Measurements from ENCODE around the gene SLC10A3.
A peak's percentile ranks its signal among the peaks of the same experiment; 100 is the strongest.

Gene SLC10A3

DNA sequence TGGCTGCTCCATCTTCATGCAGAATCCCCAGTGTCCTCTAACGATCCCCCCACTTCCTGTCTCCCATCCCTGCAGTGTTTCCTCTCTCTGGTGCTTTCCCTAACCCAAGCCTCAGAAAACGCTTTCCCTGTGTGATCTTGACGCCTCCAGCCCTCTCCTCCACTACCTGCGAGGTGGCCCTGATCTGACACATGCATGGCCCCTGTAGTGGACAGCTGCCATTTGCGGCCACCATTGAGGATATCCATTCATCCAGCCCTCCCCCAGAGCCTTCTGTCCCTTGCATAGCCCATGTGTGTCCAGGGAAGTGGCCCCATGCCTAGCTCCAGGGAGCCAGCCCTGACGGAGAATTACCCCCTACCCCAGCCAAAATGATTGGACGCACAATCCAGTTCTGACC, 7.1 kb downstream of the SLC10A3 start:
- DNase-seq (ENCODE audit: low spot score), result no peak

GRCh38 chrX:154482786-154483185, 7.6 kb downstream of the SLC10A3 start:
- DNase-seq (ENCODE audit: low spot score), result no peak

GRCh38 chrX:154481911-154482601, 8.4 kb downstream of the SLC10A3 start:
- DNase-seq (ENCODE audit: low spot score), result no peak

GRCh38 chrX:154481195-154481594, 9.2 kb downstream of the SLC10A3 start:
- DNase-seq (ENCODE audit: low spot score), result no peak

GRCh38 chrX:154478728-154479622, 11.5 kb downstream of the SLC10A3 start, which contains the start of gene LAGE3:
Gene LAGE3 (minus strand): TSS chrX:154479281. CDS start chrX:154478915, 366 bp downstream.
- DNase-seq (ENCODE audit: low spot score), result peak; percentile 88

- DNase-seq (ENCODE audit: low spot score), result no peak
Observed at GRCh38 chrX:154477891-154478477, 12.4 kb downstream of the SLC10A3 start.

DNA sequence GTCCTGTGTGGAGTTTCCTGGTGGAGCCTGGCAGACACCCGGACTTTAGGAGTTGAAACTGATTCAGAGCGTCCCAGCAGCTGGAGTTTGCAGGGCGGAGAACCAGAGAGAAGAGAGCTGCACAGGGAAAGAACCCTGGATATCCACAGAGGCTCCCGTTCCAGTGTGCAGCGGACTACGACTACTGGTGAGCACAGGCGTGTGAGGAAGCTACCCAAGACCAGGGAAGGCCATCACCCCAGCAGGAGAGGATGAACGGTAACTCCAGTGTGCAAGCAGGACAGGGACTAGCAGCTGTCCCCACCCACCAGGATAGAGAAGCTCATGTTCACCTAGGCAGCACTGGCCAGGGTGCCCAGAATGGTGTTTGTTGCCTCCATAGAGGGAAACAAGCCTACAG, 13.6 kb downstream of the SLC10A3 start:
- DNase-seq (ENCODE audit: low spot score), result no peak

- no peak for DNase-seq (ENCODE audit: low spot score)
Observed at GRCh38 chrX:154473683-154474082, 16.7 kb downstream of the SLC10A3 start.

GRCh38 chrX:154472685-154473632, 17.5 kb downstream of the SLC10A3 start:
- no peak for DNase-seq (ENCODE audit: low spot score)

GRCh38 chrX:154471839-154472684, 18.4 kb downstream of the SLC10A3 start:
- no peak for DNase-seq (ENCODE audit: low spot score)

DNA sequence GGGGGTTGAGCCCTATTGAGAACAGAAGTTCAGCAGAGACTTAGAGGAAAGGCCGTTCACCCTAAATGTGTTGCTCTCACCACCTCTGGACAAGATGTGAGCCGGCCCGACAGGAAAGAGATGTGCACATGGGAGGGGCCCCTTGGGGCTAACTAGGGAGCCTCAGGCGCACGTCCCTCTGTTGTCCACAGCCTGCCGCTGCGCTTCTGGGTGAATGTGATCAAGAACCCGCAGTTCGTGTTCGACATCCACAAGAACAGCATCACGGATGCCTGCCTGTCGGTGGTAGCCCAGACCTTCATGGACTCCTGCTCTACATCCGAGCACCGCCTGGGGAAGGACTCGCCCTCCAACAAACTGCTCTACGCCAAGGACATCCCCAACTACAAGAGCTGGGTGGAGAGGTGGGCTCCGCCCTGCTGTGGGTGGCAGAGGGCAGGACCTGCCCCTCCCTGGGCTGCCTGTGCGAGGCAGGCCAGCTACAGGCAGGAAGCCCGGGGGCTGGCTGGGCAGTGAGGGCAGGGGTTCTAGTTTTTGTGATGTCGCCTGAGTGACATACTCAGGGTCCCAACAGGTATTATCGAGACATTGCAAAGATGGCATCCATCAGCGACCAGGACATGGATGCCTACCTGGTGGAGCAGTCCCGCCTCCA, 19.4 kb downstream of the SLC10A3 start:
- no peak for DNase-seq (ENCODE audit: low spot score)

DNA sequence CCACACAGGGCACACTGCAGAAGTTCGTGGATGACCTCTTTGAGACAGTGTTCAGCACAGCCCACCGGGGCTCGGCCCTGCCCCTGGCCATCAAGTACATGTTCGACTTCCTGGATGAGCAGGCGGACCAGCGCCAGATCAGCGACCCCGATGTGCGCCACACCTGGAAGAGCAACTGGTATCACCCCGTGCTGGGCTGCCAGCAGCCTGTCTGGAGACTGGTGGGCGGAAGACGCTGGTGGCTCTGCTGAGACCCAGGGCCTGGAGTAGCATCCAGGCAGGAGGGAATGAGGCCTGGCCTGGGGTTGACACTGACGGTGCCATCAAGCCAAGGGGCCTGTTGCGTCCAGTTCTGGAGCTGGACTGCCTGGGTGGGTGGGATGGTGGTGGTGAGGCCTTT, 20.0 kb downstream of the SLC10A3 start:
- no peak for DNase-seq (ENCODE audit: low spot score)

- DNase-seq (ENCODE audit: low spot score), result no peak
Observed at GRCh38 chrX:154469880-154470279, 20.5 kb downstream of the SLC10A3 start.

DNA sequence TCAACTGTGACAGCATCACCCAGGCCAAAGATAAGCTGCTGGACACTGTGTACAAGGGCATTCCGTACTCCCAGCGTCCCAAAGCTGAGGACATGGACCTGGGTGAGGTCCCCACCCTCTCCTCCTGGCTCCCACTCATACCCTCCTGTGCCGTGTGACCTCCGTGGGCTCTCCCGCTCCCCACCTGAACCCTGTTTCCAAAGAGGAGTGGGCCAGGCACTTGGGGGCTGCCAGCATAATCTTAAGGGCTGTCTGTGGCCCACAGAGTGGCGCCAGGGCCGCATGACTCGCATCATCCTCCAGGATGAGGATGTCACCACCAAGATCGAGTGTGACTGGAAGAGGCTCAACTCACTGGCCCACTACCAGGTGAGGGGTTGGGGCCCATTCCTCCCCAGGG, 21.3 kb downstream of the SLC10A3 start:
- no peak for DNase-seq (ENCODE audit: low spot score)

DNA sequence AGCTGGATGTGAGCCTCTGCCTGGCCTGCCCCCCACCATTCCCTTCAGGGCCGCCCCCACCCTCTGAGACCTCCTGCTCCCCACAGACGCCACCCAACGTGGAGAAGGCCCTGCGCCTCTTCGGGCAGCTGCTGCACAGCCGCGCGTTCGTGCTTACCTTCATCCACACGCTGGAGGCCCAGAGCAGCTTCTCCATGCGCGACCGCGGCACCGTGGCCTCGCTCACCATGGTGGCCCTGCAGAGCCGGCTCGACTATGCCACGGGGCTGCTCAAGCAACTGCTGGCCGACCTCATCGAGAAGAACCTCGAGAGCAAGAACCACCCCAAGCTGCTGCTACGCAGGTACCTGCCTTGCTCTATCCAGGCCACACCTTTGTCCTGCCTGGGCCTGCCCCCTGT, 22.2 kb downstream of the SLC10A3 start:
- DNase-seq (ENCODE audit: low spot score), result no peak

- no peak for DNase-seq (ENCODE audit: low spot score)
Observed at GRCh38 chrX:154467556-154467955, 22.9 kb downstream of the SLC10A3 start.

GRCh38 chrX:154466907-154467306, 23.5 kb downstream of the SLC10A3 start:
- DNase-seq (ENCODE audit: low spot score), result no peak

- DNase-seq (ENCODE audit: low spot score), result no peak
Observed at GRCh38 chrX:154466036-154466435, 24.4 kb downstream of the SLC10A3 start.

DNA sequence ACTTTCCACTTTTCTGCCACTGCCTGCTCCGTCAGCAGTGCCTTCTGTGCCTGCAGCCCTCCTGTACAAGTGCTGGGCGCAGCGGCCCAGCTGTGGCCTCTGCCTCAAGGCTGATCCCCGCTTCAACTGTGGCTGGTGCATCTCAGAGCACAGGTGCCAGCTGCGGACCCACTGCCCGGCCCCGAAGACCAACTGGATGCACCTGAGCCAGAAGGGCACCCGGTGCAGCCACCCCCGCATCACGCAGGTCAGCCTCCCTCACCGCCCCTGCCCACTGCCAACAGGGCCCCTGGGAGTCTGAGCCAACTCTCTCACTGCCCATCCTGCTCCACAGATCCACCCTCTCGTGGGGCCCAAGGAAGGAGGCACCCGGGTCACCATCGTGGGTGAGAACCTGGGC, 24.8 kb downstream of the SLC10A3 start:
- DNase-seq (ENCODE audit: low spot score), result no peak

GRCh38 chrX:154464806-154465365, 25.5 kb downstream of the SLC10A3 start:
- no peak for DNase-seq (ENCODE audit: low spot score)

Data from germinal center (tissue), 1 donor.